Karpas-422 (cell line): ENCODE data around the gene RBM26. TPM values are rescaled to one million over a fixed set of nuclear protein-coding genes. Genes with fewer than 3 reads are reported as not detected.

ENCODE experiments used
- DNase-seq: peaks from one replicate; pipeline ENCODE4 v3.0.0-alpha.2; 2015
- H2AFZ ChIP-seq: fragments of 200-600 bp; sonication (generic); 2 replicates; pipeline ENCODE4 v1.6.1; 2014; ENCODE audit warnings: antibody characterized with exemption, low read length, mixed read lengths
- H3K27ac ChIP-seq: fragments of 200-600 bp; sonication (generic); 2 replicates; pipeline ENCODE4 v1.5.1; 2014; ENCODE audit warnings: mild to moderate bottlenecking, low read length, moderate library complexity
- H3K27me3 ChIP-seq: fragments of 200-600 bp; sonication (generic); 2 replicates; pipeline ENCODE4 v1.6.1; 2014; ENCODE audit warnings: low read length, mixed read lengths
- H3K36me3 ChIP-seq: fragments of 200-600 bp; sonication (generic); 2 replicates; pipeline ENCODE4 v1.6.1; 2014; ENCODE audit warnings: low read length, mixed read lengths; ENCODE audit not compliant: insufficient read depth
- H3K4me1 ChIP-seq: fragments of 200-600 bp; sonication (generic); 2 replicates; pipeline ENCODE4 v1.6.1; 2014; ENCODE audit warnings: mild to moderate bottlenecking, low read length, mixed read lengths
- H3K4me2 ChIP-seq: fragments of 200-600 bp; sonication (generic); 2 replicates; pipeline ENCODE4 v1.6.1; 2014; ENCODE audit warnings: low read length, low read depth, mild to moderate bottlenecking; ENCODE audit not compliant: poor library complexity, severe bottlenecking
- H3K4me3 ChIP-seq: fragments of 200-600 bp; sonication (generic); 2 replicates; pipeline ENCODE4 v1.5.1; 2014; ENCODE audit warnings: mild to moderate bottlenecking, antibody characterized with exemption, low read length, mixed read lengths
- H3K79me2 ChIP-seq: fragments of 200-600 bp; sonication (generic); 2 replicates; pipeline ENCODE4 v1.6.1; 2014; ENCODE audit warnings: mild to moderate bottlenecking, low read length, mixed read lengths
- H3K9ac ChIP-seq: fragments of 200-600 bp; sonication (generic); 2 replicates; pipeline ENCODE4 v1.6.0; 2014; ENCODE audit warnings: low read length
- H3K9me2 ChIP-seq: fragments of 200-600 bp; sonication (generic), shearing (Covaris generic); replicated peaks from 2 replicates; pipeline ENCODE4 v1.6.0; 2014; ENCODE audit warnings: mild to moderate bottlenecking, low read length, moderate library complexity; ENCODE audit not compliant: insufficient read depth
- H3K9me3 ChIP-seq: fragments of 300-700, 200-600 bp; sonication (generic); 2 replicates; pipeline ENCODE4 v1.6.1; 2014; ENCODE audit warnings: low read length, mixed read lengths
- H4K20me1 ChIP-seq: fragments of 200-600 bp; sonication (generic); 2 replicates; pipeline ENCODE4 v1.6.1; 2014; ENCODE audit warnings: mild to moderate bottlenecking, antibody characterized with exemption, low read length, low read depth; ENCODE audit not compliant: insufficient read depth
- total RNA-seq: library from RNA; depleted of rRNA; stranded (reverse); fragments of >200 nt; shearing (Covaris generic); gene quantifications from 2 replicates; pipeline ENCODE4 v1.2.3, GENCODE V29; 2014; ENCODE audit warnings: low replicate concordance

The RBM26 gene
- total RNA-seq, 1 experiment from 2014 or later = 55.4 TPM

DNA sequence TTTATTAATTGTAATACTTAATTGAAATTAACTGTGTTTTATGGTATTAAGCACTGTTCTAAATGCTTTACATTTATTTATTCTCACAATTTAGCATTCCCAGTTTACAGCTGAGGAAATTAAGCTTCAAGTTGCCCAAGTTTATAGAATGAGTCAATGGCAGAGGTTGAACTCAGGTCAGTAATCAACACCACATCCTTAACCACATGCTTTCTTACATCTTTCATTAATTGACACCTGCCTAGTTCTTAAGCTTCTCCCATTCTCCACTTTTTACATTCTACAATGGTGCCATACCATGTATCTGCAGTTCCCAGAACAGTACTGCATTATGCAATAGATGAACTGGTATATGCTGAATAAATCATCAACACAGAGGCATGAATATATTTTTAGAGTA lies 11.7 kb upstream of the RBM26 start:
- H3K27me3 ChIP-seq = no peaks in the 10 kb centered on the region
- no peaks in the 10 kb centered on the region for H4K20me1 ChIP-seq
- no peaks in the 10 kb centered on the region for H3K4me1 ChIP-seq
- no peak overlapping the region for H3K4me2 ChIP-seq
- H3K9ac ChIP-seq = no peak overlapping the region
- no peak for DNase-seq
- H3K4me3 ChIP-seq = no peak overlapping the region
- H3K27ac ChIP-seq = no peak overlapping the region
- H3K9me3 ChIP-seq = no peaks in the 10 kb centered on the region
- H3K36me3 ChIP-seq = no peaks in the 10 kb centered on the region
- no peaks in the 10 kb centered on the region for H3K79me2 ChIP-seq
- no peaks in the 10 kb centered on the region for H3K9me2 ChIP-seq
- H2AFZ ChIP-seq = no peak overlapping the region

- H3K36me3 ChIP-seq = no peaks in the 10 kb centered on the region
- H3K9ac ChIP-seq = no peak overlapping the region
- H4K20me1 ChIP-seq = no peaks in the 10 kb centered on the region
Observed at GRCh38 chr13:79413521-79413920, 7.5 kb upstream of the RBM26 start.

DNA sequence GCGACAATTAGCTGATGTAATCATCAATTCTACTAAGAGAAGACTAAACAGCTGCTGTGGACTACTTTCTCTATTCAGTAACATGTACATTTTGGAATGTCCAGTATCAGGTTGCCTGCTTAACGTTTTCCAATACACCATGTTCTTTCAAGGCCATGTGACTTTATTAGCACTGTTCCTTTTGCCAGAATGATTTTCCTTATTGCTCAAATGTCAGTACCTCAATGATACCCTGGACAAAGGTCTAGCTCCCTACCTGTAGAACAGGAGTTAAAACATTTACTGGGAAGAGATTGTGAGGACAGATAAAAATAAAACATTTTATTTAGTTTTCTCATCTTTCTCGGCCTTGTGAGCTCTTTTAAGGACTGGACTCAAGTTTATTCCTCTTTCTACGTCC lies 3.8 kb upstream of the RBM26 start:
- Histone ChIP-seq H3K4me1 (peaks cover 16% of the 10 kb centered on the region), H3K79me2 (peaks cover 43% of the 10 kb centered on the region), H3K27me3 (no peaks in the 10 kb centered on the region), H2AFZ (no peak overlapping the region), H3K9me2 (no peaks in the 10 kb centered on the region), H3K4me2 (no peak overlapping the region), H3K4me3 (no peak overlapping the region), H3K36me3 (no peaks in the 10 kb centered on the region), H3K27ac (no peak overlapping the region), H3K9me3 (no peaks in the 10 kb centered on the region), H3K9ac (no peak overlapping the region), H4K20me1 (peaks cover 2% of the 10 kb centered on the region; the same call in 1 of the 2 replicates)
- peak; percentile 36 for DNase-seq

More at GRCh38 chr13:79413521-79413920, 7.5 kb upstream of the RBM26 start:
- Histone ChIP-seq H3K79me2 (peaks cover 6% of the 10 kb centered on the region; the same call in 1 of the 2 replicates), H3K27me3 (no peaks in the 10 kb centered on the region), H3K9me3 (no peaks in the 10 kb centered on the region), H3K9me2 (no peaks in the 10 kb centered on the region), H3K4me1 (no peaks in the 10 kb centered on the region), H3K4me2 (no peak overlapping the region), H2AFZ (no peak overlapping the region), H3K4me3 (no peak overlapping the region), H3K27ac (no peak overlapping the region)
- peak; percentile 34 for DNase-seq

DNA sequence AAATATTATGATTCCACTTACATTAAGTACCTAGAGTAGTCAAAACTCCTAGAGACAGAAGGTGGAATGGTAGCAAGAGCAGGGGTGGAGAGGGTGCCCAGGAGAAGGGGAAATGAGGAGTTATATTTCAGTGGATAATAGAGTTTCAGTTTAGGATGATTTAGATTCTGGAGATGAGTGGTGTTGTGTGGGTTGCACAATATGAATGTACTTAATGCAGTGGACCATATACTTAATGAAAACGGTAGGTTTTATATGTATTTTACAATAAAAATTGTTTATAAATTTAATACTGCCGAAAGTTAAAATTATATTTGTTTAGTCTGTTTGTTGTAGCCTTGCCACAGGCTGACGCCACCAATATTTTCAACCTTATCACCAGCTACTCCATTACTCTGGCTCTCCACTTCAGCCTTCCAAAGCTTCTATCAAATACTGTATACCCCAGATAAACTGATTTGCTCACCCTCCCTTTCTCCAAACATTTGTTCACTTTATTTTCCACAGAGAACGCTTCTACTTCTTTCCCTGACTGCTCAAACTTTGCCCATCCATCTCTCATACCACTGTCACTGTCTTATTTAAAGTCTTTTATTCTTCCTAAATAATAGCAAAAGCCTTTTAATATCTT lies 1.4 kb upstream of the RBM26 start:
- Histone ChIP-seq H3K9me2 (no peaks in the 10 kb centered on the region), H3K79me2 (peaks cover 67% of the 10 kb centered on the region), H3K27me3 (no peaks in the 10 kb centered on the region), H3K9me3 (no peaks in the 10 kb centered on the region), H3K4me1 (peaks cover 34% of the 10 kb centered on the region), H3K27ac (peak overlapping the region; percentile 86; the same call in 1 of the 2 replicates), H3K9ac (peak overlapping the region; percentile 94), H2AFZ (no peak overlapping the region), H3K4me2 (peak overlapping the region; percentile 99), H4K20me1 (peaks cover 19% of the 10 kb centered on the region), H3K36me3 (peaks cover 3% of the 10 kb centered on the region; the same call in 1 of the 2 replicates), H3K4me3 (peak overlapping the region; percentile 95)
- DNase-seq = peak; percentile 51

DNA sequence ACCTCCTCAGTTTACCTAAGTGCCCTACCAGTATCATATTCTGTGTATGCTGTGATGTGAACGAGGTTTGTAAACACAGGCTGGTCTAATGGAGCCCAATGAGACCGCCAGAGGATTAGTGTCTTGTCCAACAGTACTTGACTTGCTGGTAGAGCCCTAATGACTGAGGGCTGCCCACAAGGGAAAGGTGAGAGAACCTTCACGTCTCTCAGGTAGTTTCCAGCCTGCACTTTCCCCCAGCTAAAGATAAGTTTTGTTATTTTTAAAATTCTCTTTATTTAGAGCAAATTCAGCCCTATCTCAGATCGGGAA lies 498 bp upstream of the RBM26 start:
- DNase-seq = no peak
- H3K4me2 ChIP-seq = peak overlapping the region; percentile 99
- peaks cover 76% of the 10 kb centered on the region for H3K79me2 ChIP-seq
- peaks cover 43% of the 10 kb centered on the region for H3K4me1 ChIP-seq
- no peaks in the 10 kb centered on the region for H3K27me3 ChIP-seq
- H4K20me1 ChIP-seq = peaks cover 23% of the 10 kb centered on the region
- peak overlapping the region; percentile 29; the same call in 1 of the 2 replicates for H2AFZ ChIP-seq
- no peaks in the 10 kb centered on the region for H3K9me3 ChIP-seq
- H3K9ac ChIP-seq = peak overlapping the region; percentile 94
- peaks cover 7% of the 10 kb centered on the region for H3K36me3 ChIP-seq
- peak overlapping the region; percentile 86 for H3K27ac ChIP-seq
- H3K9me2 ChIP-seq = no peaks in the 10 kb centered on the region
- peak overlapping the region; percentile 95 for H3K4me3 ChIP-seq

GRCh38 chr13:79405501-79405830 lies 589 bp downstream of the RBM26 start:
- Histone ChIP-seq H3K79me2 (peaks cover 87% of the 10 kb centered on the region), H3K36me3 (peaks cover 18% of the 10 kb centered on the region), H3K4me3 (peak overlapping the region; percentile 95), H2AFZ (no peak overlapping the region), H3K27me3 (no peaks in the 10 kb centered on the region), H4K20me1 (peaks cover 28% of the 10 kb centered on the region), H3K9me3 (no peaks in the 10 kb centered on the region), H3K4me2 (peak overlapping the region; percentile 99), H3K4me1 (peaks cover 52% of the 10 kb centered on the region), H3K27ac (peak overlapping the region; percentile 86), H3K9me2 (no peaks in the 10 kb centered on the region), H3K9ac (peak overlapping the region; percentile 94)
- no peak for DNase-seq

GRCh38 chr13:79404985-79405384 lies 1.1 kb downstream of the RBM26 start:
- DNase-seq = peak; percentile 59
- H4K20me1 ChIP-seq = peaks cover 28% of the 10 kb centered on the region

DNA sequence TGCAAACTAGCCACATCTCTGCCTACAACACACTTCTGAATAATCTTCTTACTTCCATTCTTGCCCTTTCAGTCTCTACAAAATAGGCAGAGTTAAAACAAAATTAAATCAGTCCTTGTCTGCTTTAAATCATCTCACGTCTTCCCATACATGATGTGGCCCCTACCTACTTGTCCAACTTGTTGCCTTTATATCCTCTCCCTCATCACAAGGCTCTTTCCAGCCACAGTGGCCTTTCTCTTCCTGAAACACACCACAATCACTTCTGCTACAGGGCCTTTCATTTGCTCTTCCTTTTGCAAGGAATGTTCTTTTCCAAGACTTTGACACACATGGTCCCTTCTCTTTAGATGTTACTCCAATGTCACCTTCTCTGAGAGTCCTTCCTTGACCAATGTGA lies 1.7 kb downstream of the RBM26 start:
- Histone ChIP-seq H3K79me2 (peaks cover 98% of the 10 kb centered on the region), H3K9ac (peak overlapping the region; percentile 94), H3K27me3 (no peaks in the 10 kb centered on the region), H3K4me3 (peak overlapping the region; percentile 95), H3K36me3 (peaks cover 29% of the 10 kb centered on the region), H3K4me1 (peaks cover 58% of the 10 kb centered on the region), H3K9me2 (no peaks in the 10 kb centered on the region), H4K20me1 (peaks cover 28% of the 10 kb centered on the region), H3K9me3 (no peaks in the 10 kb centered on the region), H3K27ac (peak overlapping the region; percentile 86; the same call in 1 of the 2 replicates), H3K4me2 (peak overlapping the region; percentile 99), H2AFZ (no peak overlapping the region)
- DNase-seq = no peak

More at GRCh38 chr13:79404985-79405384, 1.1 kb downstream of the RBM26 start:
- peaks cover 92% of the 10 kb centered on the region for H3K79me2 ChIP-seq
- H3K9me2 ChIP-seq = no peaks in the 10 kb centered on the region
- H2AFZ ChIP-seq = no peak overlapping the region
- H3K4me2 ChIP-seq = peak overlapping the region; percentile 99
- peak overlapping the region; percentile 95 for H3K4me3 ChIP-seq
- H3K27ac ChIP-seq = peak overlapping the region; percentile 86
- peaks cover 55% of the 10 kb centered on the region for H3K4me1 ChIP-seq
- H3K9ac ChIP-seq = peak overlapping the region; percentile 94
- H3K36me3 ChIP-seq = peaks cover 22% of the 10 kb centered on the region
- no peaks in the 10 kb centered on the region for H3K9me3 ChIP-seq
- H3K27me3 ChIP-seq = no peaks in the 10 kb centered on the region
